ENCODE data around the gene BTNL8. TPM values are rescaled to one million over a fixed set of nuclear protein-coding genes. Genes with fewer than 3 reads are reported as not detected.

The BTNL8 gene
- total RNA-seq, 1 experiment from 2014 or later: 0.85 TPM

GRCh38 chr5:180853848-180854176, 45.1 kb upstream of the BTNL8 start:
- Mint-ChIP-seq H3K9me3 (peaks cover 53% of the 10 kb centered on the region), H3K4me1 (peaks cover under 1% of the 10 kb centered on the region; the same call in 1 of the 2 replicates), H3K36me3 (peaks cover 87% of the 10 kb centered on the region), H3K4me3 (no peak overlapping the region), H3K27ac (no peak overlapping the region), H3K27me3 (ENCODE audit: low read depth) (peaks cover 5% of the 10 kb centered on the region)
- ChIA-PET CTCF (interaction anchor here (0.7 kb wide), 1 partner anchor 100 kb away, joined by 3 read pairs; no protein-coding TSS in a partner anchor), POLR2A (no interaction called here)
- no peak for ATAC-seq
- TF ChIP-seq NFYB (CRISPR knock-in tag; conservative IDR thresholded peaks at IDR 0.05; ENCODE audit: low read depth) (no peak), ZNF138 (CRISPR knock-in tag; conservative IDR thresholded peaks at IDR 0.05) (no peak), ERG (CRISPR knock-in tag; IDR thresholded peaks at IDR 0.05) (no peak), CREM (CRISPR knock-in tag; IDR thresholded peaks at IDR 0.05) (no peak), TP53 (CRISPR knock-in tag; IDR thresholded peaks at IDR 0.05) (no peak), FOXJ3 (CRISPR knock-in tag; IDR thresholded peaks at IDR 0.05; ENCODE audit: borderline replicate concordance) (no peak), JUN (CRISPR knock-in tag; IDR thresholded peaks at IDR 0.05) (no peak), MXD4 (CRISPR knock-in tag; IDR thresholded peaks at IDR 0.05; ENCODE audit: borderline replicate concordance) (no peak), ZNF219 (CRISPR knock-in tag; IDR thresholded peaks at IDR 0.05; ENCODE audit: borderline replicate concordance) (no peak), ETV6 (CRISPR knock-in tag; IDR thresholded peaks at IDR 0.05) (no peak), RORB (CRISPR knock-in tag; IDR thresholded peaks at IDR 0.05) (no peak), CREB1 (CRISPR knock-in tag; IDR thresholded peaks at IDR 0.05) (no peak), ZSCAN18 (CRISPR knock-in tag; IDR thresholded peaks at IDR 0.05) (no peak), ZNF396 (CRISPR knock-in tag; IDR thresholded peaks at IDR 0.05; ENCODE audit: borderline replicate concordance) (no peak), ESRRA (CRISPR knock-in tag; IDR thresholded peaks at IDR 0.05; ENCODE audit: borderline replicate concordance) (no peak), ATF1 (CRISPR knock-in tag; IDR thresholded peaks at IDR 0.05) (no peak), NR2C2 (CRISPR knock-in tag; IDR thresholded peaks at IDR 0.05) (no peak)
- TF ChIP-seq, protein P1, sequence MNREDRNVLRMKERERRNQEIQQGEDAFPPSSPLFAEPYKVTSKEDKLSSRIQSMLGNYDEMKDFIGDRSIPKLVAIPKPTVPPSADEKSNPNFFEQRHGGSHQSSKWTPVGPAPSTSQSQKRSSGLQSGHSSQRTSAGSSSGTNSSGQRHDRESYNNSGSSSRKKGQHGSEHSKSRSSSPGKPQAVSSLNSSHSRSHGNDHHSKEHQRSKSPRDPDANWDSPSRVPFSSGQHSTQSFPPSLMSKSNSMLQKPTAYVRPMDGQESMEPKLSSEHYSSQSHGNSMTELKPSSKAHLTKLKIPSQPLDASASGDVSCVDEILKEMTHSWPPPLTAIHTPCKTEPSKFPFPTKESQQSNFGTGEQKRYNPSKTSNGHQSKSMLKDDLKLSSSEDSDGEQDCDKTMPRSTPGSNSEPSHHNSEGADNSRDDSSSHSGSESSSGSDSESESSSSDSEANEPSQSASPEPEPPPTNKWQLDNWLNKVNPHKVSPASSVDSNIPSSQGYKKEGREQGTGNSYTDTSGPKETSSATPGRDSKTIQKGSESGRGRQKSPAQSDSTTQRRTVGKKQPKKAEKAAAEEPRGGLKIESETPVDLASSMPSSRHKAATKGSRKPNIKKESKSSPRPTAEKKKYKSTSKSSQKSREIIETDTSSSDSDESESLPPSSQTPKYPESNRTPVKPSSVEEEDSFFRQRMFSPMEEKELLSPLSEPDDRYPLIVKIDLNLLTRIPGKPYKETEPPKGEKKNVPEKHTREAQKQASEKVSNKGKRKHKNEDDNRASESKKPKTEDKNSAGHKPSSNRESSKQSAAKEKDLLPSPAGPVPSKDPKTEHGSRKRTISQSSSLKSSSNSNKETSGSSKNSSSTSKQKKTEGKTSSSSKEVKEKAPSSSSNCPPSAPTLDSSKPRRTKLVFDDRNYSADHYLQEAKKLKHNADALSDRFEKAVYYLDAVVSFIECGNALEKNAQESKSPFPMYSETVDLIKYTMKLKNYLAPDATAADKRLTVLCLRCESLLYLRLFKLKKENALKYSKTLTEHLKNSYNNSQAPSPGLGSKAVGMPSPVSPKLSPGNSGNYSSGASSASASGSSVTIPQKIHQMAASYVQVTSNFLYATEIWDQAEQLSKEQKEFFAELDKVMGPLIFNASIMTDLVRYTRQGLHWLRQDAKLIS (CRISPR knock-in tag; IDR thresholded peaks at IDR 0.05; ENCODE audit: borderline replicate concordance): no peak
- TF ChIP-seq, protein P2, sequence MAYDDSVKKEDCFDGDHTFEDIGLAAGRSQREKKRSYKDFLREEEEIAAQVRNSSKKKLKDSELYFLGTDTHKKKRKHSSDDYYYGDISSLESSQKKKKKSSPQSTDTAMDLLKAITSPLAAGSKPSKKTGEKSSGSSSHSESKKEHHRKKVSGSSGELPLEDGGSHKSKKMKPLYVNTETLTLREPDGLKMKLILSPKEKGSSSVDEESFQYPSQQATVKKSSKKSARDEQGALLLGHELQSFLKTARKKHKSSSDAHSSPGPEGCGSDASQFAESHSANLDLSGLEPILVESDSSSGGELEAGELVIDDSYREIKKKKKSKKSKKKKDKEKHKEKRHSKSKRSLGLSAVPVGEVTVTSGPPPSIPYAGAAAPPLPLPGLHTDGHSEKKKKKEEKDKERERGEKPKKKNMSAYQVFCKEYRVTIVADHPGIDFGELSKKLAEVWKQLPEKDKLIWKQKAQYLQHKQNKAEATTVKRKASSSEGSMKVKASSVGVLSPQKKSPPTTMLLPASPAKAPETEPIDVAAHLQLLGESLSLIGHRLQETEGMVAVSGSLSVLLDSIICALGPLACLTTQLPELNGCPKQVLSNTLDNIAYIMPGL (CRISPR knock-in tag; IDR thresholded peaks at IDR 0.05): no peak
- TF ChIP-seq, protein P3, sequence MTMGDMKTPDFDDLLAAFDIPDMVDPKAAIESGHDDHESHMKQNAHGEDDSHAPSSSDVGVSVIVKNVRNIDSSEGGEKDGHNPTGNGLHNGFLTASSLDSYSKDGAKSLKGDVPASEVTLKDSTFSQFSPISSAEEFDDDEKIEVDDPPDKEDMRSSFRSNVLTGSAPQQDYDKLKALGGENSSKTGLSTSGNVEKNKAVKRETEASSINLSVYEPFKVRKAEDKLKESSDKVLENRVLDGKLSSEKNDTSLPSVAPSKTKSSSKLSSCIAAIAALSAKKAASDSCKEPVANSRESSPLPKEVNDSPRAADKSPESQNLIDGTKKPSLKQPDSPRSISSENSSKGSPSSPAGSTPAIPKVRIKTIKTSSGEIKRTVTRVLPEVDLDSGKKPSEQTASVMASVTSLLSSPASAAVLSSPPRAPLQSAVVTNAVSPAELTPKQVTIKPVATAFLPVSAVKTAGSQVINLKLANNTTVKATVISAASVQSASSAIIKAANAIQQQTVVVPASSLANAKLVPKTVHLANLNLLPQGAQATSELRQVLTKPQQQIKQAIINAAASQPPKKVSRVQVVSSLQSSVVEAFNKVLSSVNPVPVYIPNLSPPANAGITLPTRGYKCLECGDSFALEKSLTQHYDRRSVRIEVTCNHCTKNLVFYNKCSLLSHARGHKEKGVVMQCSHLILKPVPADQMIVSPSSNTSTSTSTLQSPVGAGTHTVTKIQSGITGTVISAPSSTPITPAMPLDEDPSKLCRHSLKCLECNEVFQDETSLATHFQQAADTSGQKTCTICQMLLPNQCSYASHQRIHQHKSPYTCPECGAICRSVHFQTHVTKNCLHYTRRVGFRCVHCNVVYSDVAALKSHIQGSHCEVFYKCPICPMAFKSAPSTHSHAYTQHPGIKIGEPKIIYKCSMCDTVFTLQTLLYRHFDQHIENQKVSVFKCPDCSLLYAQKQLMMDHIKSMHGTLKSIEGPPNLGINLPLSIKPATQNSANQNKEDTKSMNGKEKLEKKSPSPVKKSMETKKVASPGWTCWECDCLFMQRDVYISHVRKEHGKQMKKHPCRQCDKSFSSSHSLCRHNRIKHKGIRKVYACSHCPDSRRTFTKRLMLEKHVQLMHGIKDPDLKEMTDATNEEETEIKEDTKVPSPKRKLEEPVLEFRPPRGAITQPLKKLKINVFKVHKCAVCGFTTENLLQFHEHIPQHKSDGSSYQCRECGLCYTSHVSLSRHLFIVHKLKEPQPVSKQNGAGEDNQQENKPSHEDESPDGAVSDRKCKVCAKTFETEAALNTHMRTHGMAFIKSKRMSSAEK (CRISPR knock-in tag; IDR thresholded peaks at IDR 0.05; ENCODE audit: borderline replicate concordance): no peak
- no peak for DNase-seq (ENCODE audit: low spot score)
